ENCODE measurements around the gene PRKACA. TPM values are rescaled to one million over a fixed set of nuclear protein-coding genes. Genes with fewer than 3 reads are reported as not detected.
"Not testable (repeated sequence)": the region's sequence is repeated elsewhere in the genome, so short reads cannot be mapped to it uniquely, and the experiment has no call there.

Gene PRKACA
- total and polyA plus RNA-seq, 2 donors: 41.8 to 91.4 TPM

GRCh38 chr19:14155371-14155770, 37.8 kb upstream of the PRKACA start:
- H3K4me3 ChIP-seq (ENCODE audit: low read depth, low read length): no peak overlapping the region
- WGBS: 95% methylated on average over 17 of the region's 17 CpGs
- no peak overlapping the region for H3K27ac ChIP-seq (ENCODE audit: low read depth)
- no peak for DNase-seq (ENCODE audit: extremely low spot score)
- no peaks in the 10 kb centered on the region for H3K36me3 ChIP-seq (ENCODE audit: insufficient read depth)
- H3K4me1 ChIP-seq (ENCODE audit: insufficient read depth): no peaks in the 10 kb centered on the region

DNA sequence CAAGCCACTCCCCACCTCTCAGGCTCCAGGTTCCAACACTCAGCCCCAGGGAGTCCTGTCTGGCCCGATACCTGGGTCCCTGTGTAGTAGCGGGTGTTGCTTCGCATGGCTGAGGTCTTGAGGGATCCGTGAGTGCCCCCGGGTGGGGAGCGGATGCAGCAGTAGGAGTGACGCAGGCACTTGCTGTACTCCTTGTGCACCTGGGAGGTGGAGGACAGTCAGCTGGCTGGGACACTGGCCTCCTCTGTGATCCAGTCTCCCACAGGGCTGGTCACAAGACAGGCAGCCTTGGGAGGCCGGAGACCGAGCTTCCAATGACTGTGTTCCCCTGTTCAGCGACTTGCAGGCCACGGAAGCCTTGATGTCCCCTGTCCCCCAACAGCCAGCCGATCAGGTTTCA, 35.2 kb upstream of the PRKACA start:
- Histone ChIP-seq H3K4me3 (ENCODE audit: low read depth, low read length) (no peak overlapping the region), H3K27ac (ENCODE audit: low read depth) (no peak overlapping the region), H3K36me3 (ENCODE audit: insufficient read depth) (no peaks in the 10 kb centered on the region), H3K4me1 (ENCODE audit: insufficient read depth) (no peaks in the 10 kb centered on the region)
- DNase-seq (ENCODE audit: extremely low spot score): no peak
- WGBS: 93% methylated on average over 12 of the region's 12 CpGs

DNA sequence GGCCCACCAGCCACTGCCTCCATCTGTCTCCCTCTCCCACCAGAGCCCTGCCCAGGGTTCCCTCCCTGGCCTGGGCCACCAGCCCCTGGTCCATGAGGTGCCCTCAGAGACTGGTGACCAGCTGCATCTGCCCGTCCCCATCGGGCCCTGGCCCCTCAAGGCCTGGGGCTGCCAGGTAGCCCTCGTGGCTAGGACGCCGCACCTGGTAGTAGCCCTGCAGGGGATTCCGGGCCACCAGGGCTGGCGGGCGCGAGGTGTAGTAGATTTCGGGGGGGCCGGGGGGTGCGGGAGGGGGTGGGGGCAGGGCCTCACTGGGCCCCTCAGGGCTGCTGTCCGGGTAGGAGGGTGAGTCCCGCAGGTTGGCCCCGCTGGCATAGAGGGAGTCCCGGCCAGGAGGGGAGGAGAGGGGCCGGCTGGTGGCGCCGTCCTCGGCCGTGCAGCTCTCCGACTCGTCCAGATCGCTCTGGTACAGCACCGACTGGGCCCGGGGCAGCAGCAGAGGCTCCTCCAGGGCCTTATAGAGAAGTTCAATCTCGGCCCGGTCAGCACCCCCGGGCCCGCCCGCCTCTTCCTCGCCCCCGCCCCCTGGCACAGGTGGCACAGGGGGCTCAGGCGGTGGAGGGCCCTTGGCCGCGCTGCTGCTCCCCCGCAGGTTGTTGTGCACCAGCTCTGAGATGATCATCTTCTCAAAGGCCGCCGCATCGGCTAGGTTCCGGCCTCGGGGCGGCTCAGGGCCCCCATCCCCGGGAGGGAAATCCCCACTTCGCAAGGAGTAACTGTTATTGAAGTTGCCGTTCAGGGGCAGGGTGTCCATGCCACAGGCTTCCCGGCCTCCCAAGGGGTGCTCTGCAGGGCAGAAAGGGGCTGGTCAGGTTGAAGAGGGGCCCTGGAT, 33.5 kb upstream of the PRKACA start:
- Histone ChIP-seq H3K36me3 (ENCODE audit: insufficient read depth) (no peaks in the 10 kb centered on the region), H3K27ac (ENCODE audit: low read depth) (no peak overlapping the region), H3K4me3 (ENCODE audit: low read depth, low read length) (no peak overlapping the region), H3K4me1 (ENCODE audit: insufficient read depth) (no peaks in the 10 kb centered on the region)
- DNase-seq (ENCODE audit: extremely low spot score): no peak
- 89% methylated on average over 47 of the region's 47 CpGs for WGBS

DNA sequence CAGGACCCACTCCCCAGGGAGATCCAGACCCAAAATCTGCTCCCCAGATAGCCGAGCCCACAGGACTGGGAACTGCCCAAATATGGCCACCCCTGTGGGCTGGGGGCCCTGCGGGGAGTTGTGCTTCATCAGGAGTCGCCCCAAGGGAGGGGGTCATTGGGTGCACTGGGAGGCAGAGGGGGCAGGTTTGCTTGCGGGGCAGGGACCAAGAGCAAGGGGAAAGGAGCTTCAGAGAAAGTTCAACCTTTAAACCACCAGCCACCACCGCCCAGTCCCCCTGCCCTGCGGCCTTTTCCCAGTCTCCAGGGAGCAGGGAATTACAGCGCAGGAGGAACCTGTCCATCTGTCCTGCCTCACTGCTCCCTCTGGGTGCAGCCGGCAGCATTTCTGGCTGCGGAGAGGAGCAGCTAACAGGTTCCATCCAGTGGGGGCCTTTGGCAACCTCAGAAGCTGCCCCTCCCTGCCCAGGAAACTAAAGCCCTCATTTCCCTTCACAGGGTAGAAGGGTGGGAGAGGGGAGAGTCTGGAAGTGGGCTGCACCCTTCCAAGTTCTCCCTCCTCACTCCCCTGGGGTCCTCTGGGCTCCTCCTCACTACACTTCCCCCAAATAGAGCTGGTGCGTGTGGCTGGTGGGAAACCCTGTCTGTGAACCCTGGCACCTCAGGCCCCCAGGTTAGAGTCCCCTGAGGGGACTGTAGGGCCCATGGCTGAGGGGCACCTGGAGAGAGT, 32.6 kb upstream of the PRKACA start:
- DNase-seq (ENCODE audit: extremely low spot score): no peak
- no peaks in the 10 kb centered on the region for H3K36me3 ChIP-seq (ENCODE audit: insufficient read depth)
- no peaks in the 10 kb centered on the region for H3K4me1 ChIP-seq (ENCODE audit: insufficient read depth)
- H3K4me3 ChIP-seq (ENCODE audit: low read depth, low read length): no peak overlapping the region
- peak overlapping the region; percentile 72 for H3K27ac ChIP-seq (ENCODE audit: low read depth)
- WGBS: 35% methylated on average over 10 of the region's 10 CpGs

DNA sequence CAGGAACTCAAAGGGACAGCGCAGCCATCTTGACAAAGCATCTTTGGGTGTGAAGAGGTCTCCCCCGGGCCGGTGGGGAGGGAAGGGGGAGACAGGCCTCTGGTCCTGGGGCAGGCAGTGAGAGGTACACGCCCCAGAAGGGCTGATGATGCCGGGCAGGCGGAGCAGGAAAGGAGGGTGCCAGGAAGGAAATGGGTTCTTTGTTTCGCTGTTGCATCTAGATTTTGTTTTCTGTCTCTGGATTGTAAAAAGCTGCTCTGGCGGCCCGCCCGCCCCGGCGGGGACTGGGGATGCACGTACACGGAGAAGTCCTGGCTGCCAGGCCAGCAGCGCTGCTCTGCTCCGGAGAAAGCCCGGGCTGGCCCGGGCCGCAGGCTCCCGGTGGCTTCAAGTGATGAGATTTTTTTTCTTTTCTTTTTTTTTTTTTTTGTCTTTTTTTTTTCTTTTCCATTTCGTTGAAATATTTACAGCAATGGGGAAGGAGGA, 32.0 kb upstream of the PRKACA start:
- no peak overlapping the region for H3K4me3 ChIP-seq (ENCODE audit: low read depth, low read length)
- H3K4me1 ChIP-seq (ENCODE audit: insufficient read depth): no peaks in the 10 kb centered on the region
- DNase-seq (ENCODE audit: extremely low spot score): peak; percentile 69
- H3K27ac ChIP-seq (ENCODE audit: low read depth): peak overlapping the region; percentile 81
- WGBS: 2% methylated on average over 21 of the region's 21 CpGs
- H3K36me3 ChIP-seq (ENCODE audit: insufficient read depth): no peaks in the 10 kb centered on the region

GRCh38 chr19:14148751-14149410, 31.3 kb upstream of the PRKACA start:
- Histone ChIP-seq H3K36me3 (ENCODE audit: insufficient read depth) (no peaks in the 10 kb centered on the region), H3K27ac (ENCODE audit: low read depth) (peak overlapping the region; percentile 81), H3K4me3 (ENCODE audit: low read depth, low read length) (no peak overlapping the region), H3K4me1 (ENCODE audit: insufficient read depth) (no peaks in the 10 kb centered on the region)
- WGBS: 61% methylated on average over 13 of the region's 13 CpGs
- DNase-seq (ENCODE audit: extremely low spot score): no peak

GRCh38 chr19:14147797-14148605, 30.4 kb upstream of the PRKACA start:
- H3K4me3 ChIP-seq (ENCODE audit: low read depth, low read length): no peak overlapping the region
- no peak for DNase-seq (ENCODE audit: extremely low spot score)
- no peaks in the 10 kb centered on the region for H3K36me3 ChIP-seq (ENCODE audit: insufficient read depth)
- 22% methylated on average over 20 of the region's 20 CpGs for WGBS
- H3K27ac ChIP-seq (ENCODE audit: low read depth): no peak overlapping the region
- no peaks in the 10 kb centered on the region for H3K4me1 ChIP-seq (ENCODE audit: insufficient read depth)

- DNase-seq (ENCODE audit: extremely low spot score): no peak
- 64% methylated on average over 7 of the region's 7 CpGs for WGBS
These were observed 29.2 kb upstream of the PRKACA start for GRCh38 chr19:14146789-14147216.

GRCh38 chr19:14146169-14146568, 28.6 kb upstream of the PRKACA start:
- H3K27ac ChIP-seq (ENCODE audit: low read depth); H3K4me3 ChIP-seq (ENCODE audit: low read depth, low read length); H3K4me1 ChIP-seq (ENCODE audit: insufficient read depth); H3K36me3 ChIP-seq (ENCODE audit: insufficient read depth); DNase-seq (ENCODE audit: extremely low spot score): not testable (repeated sequence)
- 94% methylated on average over 10 of the region's 10 CpGs for WGBS

More at GRCh38 chr19:14146789-14147216, 29.2 kb upstream of the PRKACA start:
- Histone ChIP-seq H3K36me3 (ENCODE audit: insufficient read depth) (no peaks in the 10 kb centered on the region), H3K27ac (ENCODE audit: low read depth) (no peak overlapping the region), H3K4me1 (ENCODE audit: insufficient read depth) (no peaks in the 10 kb centered on the region), H3K4me3 (ENCODE audit: low read depth, low read length) (no peak overlapping the region)

GRCh38 chr19:14145381-14145780, 27.8 kb upstream of the PRKACA start:
- Histone ChIP-seq H3K4me1 (ENCODE audit: insufficient read depth) (no peaks in the 10 kb centered on the region), H3K27ac (ENCODE audit: low read depth) (no peak overlapping the region), H3K36me3 (ENCODE audit: insufficient read depth) (no peaks in the 10 kb centered on the region), H3K4me3 (ENCODE audit: low read depth, low read length) (no peak overlapping the region)
- no peak for DNase-seq (ENCODE audit: extremely low spot score)
- WGBS: 86% methylated on average over 6 of the region's 6 CpGs

- 89% methylated on average over 12 of the region's 12 CpGs for WGBS
- Histone ChIP-seq H3K4me1 (ENCODE audit: insufficient read depth) (no peaks in the 10 kb centered on the region), H3K36me3 (ENCODE audit: insufficient read depth) (no peaks in the 10 kb centered on the region), H3K27ac (ENCODE audit: low read depth) (no peak overlapping the region), H3K4me3 (ENCODE audit: low read depth, low read length) (no peak overlapping the region)
- no peak for DNase-seq (ENCODE audit: extremely low spot score)
These were observed 25.0 kb upstream of the PRKACA start for GRCh38 chr19:14142262-14143190.

DNA sequence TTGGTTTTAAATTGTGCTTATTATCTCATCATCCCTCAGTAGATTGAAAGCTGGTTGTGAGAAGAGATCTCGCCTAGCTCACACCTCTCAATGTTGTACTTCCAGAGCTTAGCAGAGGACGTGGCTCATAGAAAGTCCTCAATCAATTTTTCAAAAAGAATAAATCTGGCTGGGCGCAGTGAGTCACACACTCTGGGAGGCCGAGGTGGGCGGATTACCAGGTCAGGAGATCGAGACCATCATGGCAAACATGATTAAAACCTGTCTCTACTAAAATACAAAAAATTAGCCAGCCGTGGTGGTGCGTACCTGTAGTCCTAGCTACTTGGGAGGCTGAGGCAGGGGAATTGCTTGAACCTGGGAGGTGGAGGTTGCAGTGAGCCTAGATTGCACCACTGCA, 23.5 kb upstream of the PRKACA start:
- Histone ChIP-seq H3K36me3 (ENCODE audit: insufficient read depth) (no peaks in the 10 kb centered on the region), H3K4me3 (ENCODE audit: low read depth, low read length) (no peak overlapping the region), H3K27ac (ENCODE audit: low read depth) (no peak overlapping the region), H3K4me1 (ENCODE audit: insufficient read depth) (no peaks in the 10 kb centered on the region)
- WGBS: 97% methylated on average over 8 of the region's 8 CpGs
- no peak for DNase-seq (ENCODE audit: extremely low spot score)
